Measurements from ENCODE around the gene POGLUT2.

DNA sequence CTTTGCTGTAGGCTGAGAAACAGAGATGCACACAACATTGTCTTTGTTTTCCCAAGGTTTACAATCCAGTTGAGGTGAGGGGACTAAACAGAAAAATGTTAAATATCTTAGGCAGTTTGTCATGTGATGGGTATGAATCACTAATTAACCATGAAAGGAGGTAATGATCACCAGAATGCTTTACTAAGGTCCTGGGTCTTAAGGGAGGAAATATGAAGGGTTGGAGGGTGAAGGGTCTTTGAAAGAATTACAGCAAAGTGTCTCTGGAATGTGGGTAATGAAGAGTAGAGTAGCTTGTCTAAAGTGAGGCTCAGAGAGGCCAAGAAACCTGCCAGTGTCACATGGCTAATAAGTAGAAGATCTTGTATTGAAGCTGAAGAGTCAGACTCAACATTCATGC is 19.1 kb upstream of the POGLUT2 start:
- TF ChIP-seq, protein P1, sequence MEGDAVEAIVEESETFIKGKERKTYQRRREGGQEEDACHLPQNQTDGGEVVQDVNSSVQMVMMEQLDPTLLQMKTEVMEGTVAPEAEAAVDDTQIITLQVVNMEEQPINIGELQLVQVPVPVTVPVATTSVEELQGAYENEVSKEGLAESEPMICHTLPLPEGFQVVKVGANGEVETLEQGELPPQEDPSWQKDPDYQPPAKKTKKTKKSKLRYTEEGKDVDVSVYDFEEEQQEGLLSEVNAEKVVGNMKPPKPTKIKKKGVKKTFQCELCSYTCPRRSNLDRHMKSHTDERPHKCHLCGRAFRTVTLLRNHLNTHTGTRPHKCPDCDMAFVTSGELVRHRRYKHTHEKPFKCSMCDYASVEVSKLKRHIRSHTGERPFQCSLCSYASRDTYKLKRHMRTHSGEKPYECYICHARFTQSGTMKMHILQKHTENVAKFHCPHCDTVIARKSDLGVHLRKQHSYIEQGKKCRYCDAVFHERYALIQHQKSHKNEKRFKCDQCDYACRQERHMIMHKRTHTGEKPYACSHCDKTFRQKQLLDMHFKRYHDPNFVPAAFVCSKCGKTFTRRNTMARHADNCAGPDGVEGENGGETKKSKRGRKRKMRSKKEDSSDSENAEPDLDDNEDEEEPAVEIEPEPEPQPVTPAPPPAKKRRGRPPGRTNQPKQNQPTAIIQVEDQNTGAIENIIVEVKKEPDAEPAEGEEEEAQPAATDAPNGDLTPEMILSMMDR (IDR thresholded peaks at IDR 0.05; ENCODE audit: low read depth, low read length) = no peak
- TF ChIP-seq POLR2A (IDR thresholded peaks at IDR 0.05; ENCODE audit: extremely low read depth, insufficient read length) = no peak
- no peak for TF ChIP-seq MYC (IDR thresholded peaks at IDR 0.05; ENCODE audit: low read depth, low read length)
